Measurements from ENCODE around the gene COA8.

COA8 gene

DNA sequence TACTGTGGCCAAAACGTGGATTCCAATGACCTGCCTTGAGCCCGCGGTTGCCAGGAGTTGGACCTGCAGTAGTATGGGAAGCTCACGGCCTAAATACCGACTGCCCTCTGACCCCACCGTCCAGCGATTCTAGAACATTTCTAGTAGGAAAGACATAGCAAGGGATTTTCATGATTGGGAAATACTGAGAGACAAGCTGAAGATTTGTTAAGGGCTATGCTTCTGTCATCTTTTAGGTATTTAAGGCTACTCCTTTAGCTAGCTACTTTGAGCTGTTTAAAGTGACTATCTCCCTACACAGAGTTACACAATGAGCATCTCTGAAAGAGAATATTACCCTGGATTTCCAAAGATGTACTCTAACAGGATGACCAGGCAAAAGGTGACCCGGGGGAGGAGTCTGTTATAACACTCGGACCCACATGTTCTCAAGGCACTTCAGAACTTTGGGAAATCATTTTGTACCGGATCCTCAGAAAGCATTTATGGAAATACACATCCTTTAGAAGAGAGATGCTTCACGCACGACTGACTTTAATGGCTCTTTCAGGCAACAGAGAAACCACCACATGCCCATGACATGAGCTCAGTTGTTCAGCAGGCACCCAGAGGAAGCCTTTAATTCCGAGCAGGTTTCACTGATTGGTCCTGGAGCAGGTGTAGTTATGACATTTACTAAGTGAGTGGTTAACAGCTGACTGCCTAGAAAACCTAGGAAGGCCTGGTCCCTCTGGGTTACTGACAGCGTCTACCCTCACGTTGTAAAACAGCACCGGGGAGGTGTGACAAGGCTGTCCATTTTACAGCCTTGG lies 4.5 kb upstream of the COA8 start:
- peak overlapping the region; percentile 6 for H3K9ac ChIP-seq (ENCODE audit: low read depth, low read length)
- H3K4me3 ChIP-seq (ENCODE audit: low read length), result no peak overlapping the region

DNA sequence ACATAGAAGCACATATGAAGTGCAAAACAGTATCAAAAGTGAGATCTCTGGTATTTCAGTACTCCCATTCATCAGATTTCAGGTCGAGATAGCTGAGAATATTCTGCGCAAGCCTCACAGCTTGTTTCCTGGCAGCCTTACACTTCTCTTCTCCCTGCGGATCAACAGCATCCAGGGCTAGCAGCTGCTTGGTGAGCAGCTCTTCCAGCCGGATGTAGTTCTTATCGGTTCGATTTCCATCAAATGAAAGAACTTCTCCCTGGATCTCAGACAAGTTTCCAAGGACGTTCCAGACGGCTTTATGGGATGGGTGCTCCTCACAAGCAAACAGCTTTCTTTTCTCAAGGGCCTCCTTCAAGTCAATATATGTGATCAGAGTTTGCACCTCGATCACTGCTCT lies 3.0 kb upstream of the COA8 start:
- Histone ChIP-seq H3K27me3 (ENCODE audit: control insufficient read depth, insufficient read depth, low read length) (no peaks in the 10 kb centered on the region), H3K4me3 (ENCODE audit: low read length) (no peak overlapping the region), H3K4me2 (ENCODE audit: low read length) (peak overlapping the region; percentile 32), H3K9ac (ENCODE audit: low read depth, low read length) (no peak overlapping the region), H3K4me1 (ENCODE audit: control insufficient read depth, insufficient read depth, low read length) (peaks cover 46% of the 10 kb centered on the region), H3K9me3 (replicated peaks; ENCODE audit: low read length) (no peaks in the 10 kb centered on the region), H3K36me3 (ENCODE audit: insufficient read depth, low read length) (peaks cover 25% of the 10 kb centered on the region)

More for the DNA sequence above, 4.5 kb upstream of the COA8 start:
- Histone ChIP-seq H3K9me3 (replicated peaks; ENCODE audit: low read length) (no peaks in the 10 kb centered on the region), H3K36me3 (ENCODE audit: insufficient read depth, low read length) (peaks cover 26% of the 10 kb centered on the region), H3K4me2 (ENCODE audit: low read length) (peak overlapping the region; percentile 21), H3K4me1 (ENCODE audit: control insufficient read depth, insufficient read depth, low read length) (peaks cover 41% of the 10 kb centered on the region), H3K27me3 (ENCODE audit: control insufficient read depth, insufficient read depth, low read length) (no peaks in the 10 kb centered on the region)

DNA sequence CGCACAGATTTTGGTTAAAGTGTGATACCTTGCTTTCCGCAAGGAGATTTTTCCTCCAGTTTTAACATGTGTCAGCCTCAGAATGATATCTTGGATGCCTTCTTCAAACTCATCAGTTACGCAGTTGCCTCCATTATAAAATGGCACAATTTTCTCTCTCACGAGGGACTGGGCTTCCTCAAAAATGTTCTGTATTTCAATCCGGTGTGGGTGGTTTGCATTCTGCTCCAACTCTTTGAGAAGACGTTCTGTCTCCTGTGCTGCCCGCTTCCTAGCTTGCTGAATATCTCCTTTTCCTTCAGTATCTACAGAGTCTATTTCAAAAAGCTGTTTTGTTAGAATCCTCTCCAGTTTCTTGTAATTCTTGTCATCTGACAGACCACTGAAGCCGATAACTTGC lies 2.1 kb upstream of the COA8 start:
- H3K4me3 ChIP-seq (ENCODE audit: low read length), result peak overlapping the region; percentile 100
- H3K9me3 ChIP-seq (replicated peaks; ENCODE audit: low read length), result no peaks in the 10 kb centered on the region
- H3K36me3 ChIP-seq (ENCODE audit: insufficient read depth, low read length), result peaks cover 23% of the 10 kb centered on the region
- H3K27me3 ChIP-seq (ENCODE audit: control insufficient read depth, insufficient read depth, low read length), result no peaks in the 10 kb centered on the region
- H3K4me1 ChIP-seq (ENCODE audit: control insufficient read depth, insufficient read depth, low read length), result peaks cover 46% of the 10 kb centered on the region
- peak overlapping the region; percentile 97 for H3K9ac ChIP-seq (ENCODE audit: low read depth, low read length)
- H3K4me2 ChIP-seq (ENCODE audit: low read length), result peak overlapping the region; percentile 94

DNA sequence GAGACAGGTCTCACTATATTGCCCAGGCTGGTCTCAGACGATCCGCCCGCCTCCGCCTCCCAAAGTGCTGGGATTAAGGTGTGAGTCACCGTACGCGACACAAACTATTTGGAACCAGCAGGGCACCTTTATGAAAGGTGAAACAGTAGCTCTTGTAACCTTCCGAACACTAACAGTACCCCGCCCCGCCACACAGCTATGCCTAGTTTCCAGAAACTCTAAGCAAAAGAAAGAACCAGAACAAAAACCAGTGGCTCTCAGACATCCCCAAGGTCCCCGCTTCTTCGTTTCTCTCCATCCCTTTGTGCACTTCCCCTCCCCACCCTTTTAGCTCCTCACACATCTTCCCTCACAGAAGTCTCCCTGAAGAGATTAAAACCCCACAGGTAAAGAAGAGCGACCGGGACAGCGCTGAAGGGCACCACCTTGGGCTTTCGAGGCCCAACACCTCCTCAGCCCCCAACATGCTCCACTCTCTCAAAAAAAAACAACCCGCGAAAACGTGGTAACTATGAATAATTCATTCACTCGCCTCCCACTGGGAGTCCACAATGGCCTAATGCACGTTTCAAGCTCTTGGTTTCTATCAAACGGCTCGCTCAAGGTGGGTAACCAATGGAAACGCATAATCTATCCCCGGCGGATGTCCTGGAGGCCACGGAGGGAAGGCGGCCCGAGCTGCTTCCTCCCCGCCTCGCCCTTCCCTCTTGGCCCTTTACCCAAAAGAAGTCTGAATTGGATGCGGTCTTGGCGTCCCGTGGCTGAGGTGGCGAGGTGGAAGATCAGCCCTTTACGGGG lies 1.2 kb upstream of the COA8 start:
- H3K4me1 ChIP-seq (ENCODE audit: control insufficient read depth, insufficient read depth, low read length), result peaks cover 46% of the 10 kb centered on the region
- H3K4me3 ChIP-seq (ENCODE audit: low read length), result peak overlapping the region; percentile 100
- H3K9me3 ChIP-seq (replicated peaks; ENCODE audit: low read length), result no peaks in the 10 kb centered on the region
- peak overlapping the region; percentile 97 for H3K9ac ChIP-seq (ENCODE audit: low read depth, low read length)
- H3K27me3 ChIP-seq (ENCODE audit: control insufficient read depth, insufficient read depth, low read length), result no peaks in the 10 kb centered on the region
- peak overlapping the region; percentile 94 for H3K4me2 ChIP-seq (ENCODE audit: low read length)
- H3K36me3 ChIP-seq (ENCODE audit: insufficient read depth, low read length), result peaks cover 26% of the 10 kb centered on the region

DNA sequence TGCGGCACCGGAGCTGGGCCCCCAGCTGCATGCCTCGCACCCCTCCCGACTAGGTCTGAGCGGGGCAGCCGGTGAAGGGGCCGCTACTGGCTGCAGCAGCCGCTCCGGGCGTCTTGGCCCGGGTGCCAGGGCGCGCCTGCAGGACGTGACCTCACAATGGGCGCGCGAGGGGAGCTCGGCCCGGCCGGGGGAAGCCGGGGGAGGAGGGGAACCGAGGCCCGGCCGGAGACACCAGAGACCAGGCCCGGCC lies 656 bp upstream of the COA8 start:
- Histone ChIP-seq H3K4me2 (ENCODE audit: low read length) (peak overlapping the region; percentile 94), H3K9ac (ENCODE audit: low read depth, low read length) (peak overlapping the region; percentile 97), H3K4me3 (ENCODE audit: low read length) (peak overlapping the region; percentile 100), H3K27me3 (ENCODE audit: control insufficient read depth, insufficient read depth, low read length) (no peaks in the 10 kb centered on the region), H3K4me1 (ENCODE audit: control insufficient read depth, insufficient read depth, low read length) (peaks cover 45% of the 10 kb centered on the region), H3K9me3 (replicated peaks; ENCODE audit: low read length) (no peaks in the 10 kb centered on the region), H3K36me3 (ENCODE audit: insufficient read depth, low read length) (peaks cover 27% of the 10 kb centered on the region)

DNA sequence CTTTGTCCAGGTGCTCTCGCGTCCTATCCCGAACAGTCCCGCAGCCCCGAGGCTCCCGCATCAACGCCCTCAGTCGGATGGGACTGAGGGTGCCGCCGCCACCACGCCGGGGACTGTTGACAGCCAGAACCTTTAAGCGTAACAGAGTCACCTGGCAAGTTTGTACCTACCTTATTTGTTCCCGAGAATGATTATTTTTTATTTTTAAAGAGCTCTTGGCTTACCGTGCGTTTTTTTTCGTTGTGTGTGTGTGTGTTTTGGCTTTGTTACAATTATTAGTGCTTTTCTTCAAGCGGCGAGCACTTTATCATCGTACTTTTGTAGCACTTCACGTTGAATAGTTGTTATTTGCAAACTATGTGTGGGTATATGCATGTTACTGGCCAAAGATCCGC lies 463 bp downstream of the COA8 start:
- peak overlapping the region; percentile 97 for H3K9ac ChIP-seq (ENCODE audit: low read depth, low read length)
- no peaks in the 10 kb centered on the region for H3K27me3 ChIP-seq (ENCODE audit: control insufficient read depth, insufficient read depth, low read length)
- peak overlapping the region; percentile 100 for H3K4me3 ChIP-seq (ENCODE audit: low read length)
- H3K9me3 ChIP-seq (replicated peaks; ENCODE audit: low read length), result no peaks in the 10 kb centered on the region
- H3K4me2 ChIP-seq (ENCODE audit: low read length), result peak overlapping the region; percentile 94
- peaks cover 36% of the 10 kb centered on the region for H3K4me1 ChIP-seq (ENCODE audit: control insufficient read depth, insufficient read depth, low read length)
- H3K36me3 ChIP-seq (ENCODE audit: insufficient read depth, low read length), result peaks cover 27% of the 10 kb centered on the region

DNA sequence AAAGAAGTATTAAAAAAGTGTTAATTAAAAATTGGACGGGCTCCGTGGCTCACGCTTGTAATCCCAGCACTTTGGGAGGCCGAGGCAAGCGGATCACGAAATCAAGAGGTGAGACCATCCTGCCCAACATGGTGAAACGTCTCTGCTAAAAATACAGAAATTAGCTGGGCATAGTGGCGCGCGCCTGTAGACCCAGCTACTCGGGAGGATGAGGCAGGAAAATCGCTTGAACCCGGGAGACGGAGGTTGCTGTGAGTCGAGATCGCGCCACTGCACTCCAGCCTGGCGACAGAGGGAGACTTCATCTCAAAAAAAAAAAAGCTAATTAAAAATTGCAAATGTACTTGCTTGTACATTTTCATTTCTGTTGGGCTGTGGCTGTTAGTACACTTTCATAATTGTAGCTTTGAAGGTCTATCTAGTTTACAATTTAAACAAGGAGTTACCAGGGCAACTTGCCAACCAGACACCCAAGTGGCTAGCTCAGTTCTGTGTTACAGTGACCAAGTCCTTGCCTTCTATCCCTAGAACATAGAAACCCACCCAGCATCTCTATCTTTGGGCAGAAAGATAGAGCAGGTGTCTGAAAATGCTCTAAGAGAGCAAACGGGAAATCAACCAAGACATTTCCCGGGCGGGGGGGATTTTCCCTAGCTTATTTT lies 1.2 kb downstream of the COA8 start:
- Histone ChIP-seq H3K4me3 (ENCODE audit: low read length) (peak overlapping the region; percentile 100), H3K36me3 (ENCODE audit: insufficient read depth, low read length) (peaks cover 23% of the 10 kb centered on the region), H3K9me3 (replicated peaks; ENCODE audit: low read length) (no peaks in the 10 kb centered on the region), H3K9ac (ENCODE audit: low read depth, low read length) (peak overlapping the region; percentile 97), H3K4me1 (ENCODE audit: control insufficient read depth, insufficient read depth, low read length) (peaks cover 28% of the 10 kb centered on the region), H3K27me3 (ENCODE audit: control insufficient read depth, insufficient read depth, low read length) (no peaks in the 10 kb centered on the region), H3K4me2 (ENCODE audit: low read length) (peak overlapping the region; percentile 94)

DNA sequence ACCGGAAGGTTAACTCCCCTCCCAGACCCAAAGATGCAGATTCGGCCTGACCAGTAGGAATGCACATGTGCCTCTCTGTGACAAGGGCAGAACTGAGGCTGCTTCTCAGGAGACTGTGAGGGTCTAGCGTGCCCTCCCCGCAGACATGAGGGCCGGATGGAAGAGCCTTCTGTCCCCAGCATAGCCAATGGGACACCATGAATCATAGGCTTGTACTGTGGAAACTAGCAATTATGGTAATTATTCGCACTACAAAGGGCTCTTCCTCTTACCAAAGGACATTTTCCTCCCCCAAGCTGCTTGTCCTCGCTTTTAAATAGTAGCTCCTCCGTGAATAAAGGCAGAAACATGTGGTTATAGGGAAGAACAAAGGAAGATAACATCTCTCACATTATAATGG lies 6.2 kb downstream of the COA8 start:
- Histone ChIP-seq H3K36me3 (ENCODE audit: insufficient read depth, low read length) (peaks cover 8% of the 10 kb centered on the region), H3K9ac (ENCODE audit: low read depth, low read length) (no peak overlapping the region), H3K27me3 (ENCODE audit: control insufficient read depth, insufficient read depth, low read length) (no peaks in the 10 kb centered on the region), H3K4me1 (ENCODE audit: control insufficient read depth, insufficient read depth, low read length) (peaks cover 4% of the 10 kb centered on the region), H3K4me3 (ENCODE audit: low read length) (no peak overlapping the region), H3K9me3 (replicated peaks; ENCODE audit: low read length) (no peaks in the 10 kb centered on the region), H3K4me2 (ENCODE audit: low read length) (no peak overlapping the region)

DNA sequence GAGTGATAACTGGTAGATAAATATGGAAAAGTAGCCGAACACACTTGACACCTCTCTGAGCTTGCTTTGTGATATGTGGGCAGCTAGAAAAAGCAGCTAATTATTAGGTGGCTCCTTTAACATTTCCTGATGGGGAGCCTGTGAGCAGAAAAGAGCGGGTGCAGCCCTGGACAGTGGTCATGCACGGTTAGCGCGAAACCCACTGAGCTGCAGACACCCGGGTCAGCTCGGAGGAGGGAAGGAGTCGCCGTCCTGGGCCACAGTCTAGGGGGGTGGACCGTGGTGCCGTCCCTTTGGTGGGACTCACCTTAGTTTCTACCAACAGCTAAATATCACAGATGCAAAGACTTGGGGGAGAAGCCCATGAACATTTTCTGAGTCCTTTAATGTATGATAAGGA lies 6.6 kb downstream of the COA8 start:
- Histone ChIP-seq H3K9me3 (replicated peaks; ENCODE audit: low read length) (no peaks in the 10 kb centered on the region), H3K27me3 (ENCODE audit: control insufficient read depth, insufficient read depth, low read length) (no peaks in the 10 kb centered on the region), H3K4me3 (ENCODE audit: low read length) (no peak overlapping the region), H3K9ac (ENCODE audit: low read depth, low read length) (no peak overlapping the region), H3K4me1 (ENCODE audit: control insufficient read depth, insufficient read depth, low read length) (no peaks in the 10 kb centered on the region), H3K4me2 (ENCODE audit: low read length) (no peak overlapping the region), H3K36me3 (ENCODE audit: insufficient read depth, low read length) (peaks cover 13% of the 10 kb centered on the region)

DNA sequence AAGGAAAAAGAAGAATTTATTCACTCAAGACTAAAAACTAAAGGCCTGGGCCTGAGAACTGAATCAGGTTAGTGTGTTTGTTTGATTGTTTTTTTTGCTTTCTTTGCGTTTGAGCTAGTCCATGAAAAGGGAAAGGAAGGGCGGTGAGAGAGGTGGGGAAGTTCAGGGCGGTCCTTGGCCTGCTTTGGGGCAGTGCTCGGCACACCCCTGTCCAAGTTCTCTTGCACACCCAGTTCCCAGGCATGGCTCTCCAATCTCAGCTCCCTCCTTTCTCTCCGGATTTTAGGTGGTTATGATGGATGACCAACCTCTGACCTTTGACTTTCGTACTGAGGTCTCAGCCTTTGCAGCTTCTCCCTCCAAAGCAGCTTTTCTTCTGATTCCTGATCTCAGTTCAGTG lies 11.3 kb downstream of the COA8 start:
- no peak overlapping the region for H3K4me2 ChIP-seq (ENCODE audit: low read length)
- no peaks in the 10 kb centered on the region for H3K9me3 ChIP-seq (replicated peaks; ENCODE audit: low read length)
- H3K27me3 ChIP-seq (ENCODE audit: control insufficient read depth, insufficient read depth, low read length), result no peaks in the 10 kb centered on the region
- H3K4me3 ChIP-seq (ENCODE audit: low read length), result no peak overlapping the region
- no peak overlapping the region for H3K9ac ChIP-seq (ENCODE audit: low read depth, low read length)
- peaks cover 14% of the 10 kb centered on the region for H3K4me1 ChIP-seq (ENCODE audit: control insufficient read depth, insufficient read depth, low read length)
- H3K36me3 ChIP-seq (ENCODE audit: insufficient read depth, low read length), result peaks cover 33% of the 10 kb centered on the region

DNA sequence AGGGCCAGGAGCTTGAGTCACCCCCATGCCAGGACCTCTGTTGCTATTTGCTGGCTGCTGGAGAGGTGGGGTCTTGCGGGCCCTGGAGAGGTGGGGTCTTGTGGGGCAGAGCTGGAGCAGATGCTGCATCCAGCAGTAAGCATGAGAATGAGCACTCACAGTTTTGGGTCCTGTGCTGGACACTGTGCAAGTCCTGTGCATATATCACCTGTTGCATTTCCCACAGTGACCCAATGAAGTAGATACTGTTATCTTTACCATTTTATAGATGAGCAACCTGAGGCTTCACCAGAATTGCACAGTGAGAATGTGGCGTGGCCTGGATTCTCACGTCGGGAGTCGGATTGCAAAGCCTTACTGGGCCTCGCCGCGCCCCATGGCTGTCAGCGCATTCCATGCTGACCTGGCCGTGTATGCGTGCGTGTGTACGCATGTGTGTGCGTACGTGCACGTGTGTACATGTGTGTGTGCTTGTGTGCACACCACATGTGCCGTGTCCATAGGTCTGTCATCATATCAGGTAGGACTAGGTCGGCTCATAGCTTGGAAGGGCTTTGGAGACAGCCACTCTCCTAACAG lies 12.0 kb downstream of the COA8 start:
- no peaks in the 10 kb centered on the region for H3K27me3 ChIP-seq (ENCODE audit: control insufficient read depth, insufficient read depth, low read length)
- H3K36me3 ChIP-seq (ENCODE audit: insufficient read depth, low read length), result peaks cover 33% of the 10 kb centered on the region

More for the DNA sequence above, 12.0 kb downstream of the COA8 start:
- H3K4me2 ChIP-seq (ENCODE audit: low read length), result no peak overlapping the region
- no peak overlapping the region for H3K4me3 ChIP-seq (ENCODE audit: low read length)
- H3K4me1 ChIP-seq (ENCODE audit: control insufficient read depth, insufficient read depth, low read length), result peaks cover 14% of the 10 kb centered on the region
- no peaks in the 10 kb centered on the region for H3K9me3 ChIP-seq (replicated peaks; ENCODE audit: low read length)
- no peak overlapping the region for H3K9ac ChIP-seq (ENCODE audit: low read depth, low read length)

All from skeletal muscle satellite cell (primary cell).